GM12874 (cell line): Measurements from ENCODE around the gene CPA2.

ENCODE experiments used
- TF ChIP-seq, protein P1 (sequence below): IDR thresholded peaks from 2 replicates; pipeline ENCODE4 v1.5.1; 2011; ENCODE audit warnings: low read depth, mild to moderate bottlenecking, control low read depth, low read length, moderate library complexity; ENCODE audit not compliant: insufficient read depth

Gene CPA2

DNA sequence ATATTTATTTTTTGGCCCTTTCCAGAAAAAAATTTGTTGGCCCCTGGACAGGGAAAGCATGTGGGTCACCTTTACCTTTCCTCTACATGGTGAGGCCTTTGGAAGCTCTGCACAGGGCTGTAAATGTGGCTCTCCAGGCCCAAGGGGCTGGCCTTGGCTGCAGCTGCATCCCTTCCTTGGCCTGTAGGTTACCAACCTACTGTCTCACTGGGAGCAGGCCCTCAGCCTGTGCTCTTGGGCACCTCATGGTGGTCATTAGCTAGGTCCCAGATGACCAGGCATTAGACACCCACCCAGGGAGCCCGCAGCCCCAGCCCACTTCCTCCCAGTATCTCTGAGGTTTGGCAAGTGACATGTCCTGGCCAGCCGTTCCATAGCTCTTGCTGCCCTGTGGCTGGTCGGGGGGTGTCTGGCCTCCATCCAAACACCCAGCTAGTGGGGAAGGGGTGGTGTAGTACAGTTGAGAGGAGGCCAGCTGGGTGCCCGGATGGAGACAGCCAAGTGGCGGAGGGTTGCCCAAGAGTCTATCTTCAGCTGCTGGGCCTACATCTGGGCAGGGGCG lies 70.8 kb downstream of the CPA2 start:
- TF ChIP-seq, protein P1, sequence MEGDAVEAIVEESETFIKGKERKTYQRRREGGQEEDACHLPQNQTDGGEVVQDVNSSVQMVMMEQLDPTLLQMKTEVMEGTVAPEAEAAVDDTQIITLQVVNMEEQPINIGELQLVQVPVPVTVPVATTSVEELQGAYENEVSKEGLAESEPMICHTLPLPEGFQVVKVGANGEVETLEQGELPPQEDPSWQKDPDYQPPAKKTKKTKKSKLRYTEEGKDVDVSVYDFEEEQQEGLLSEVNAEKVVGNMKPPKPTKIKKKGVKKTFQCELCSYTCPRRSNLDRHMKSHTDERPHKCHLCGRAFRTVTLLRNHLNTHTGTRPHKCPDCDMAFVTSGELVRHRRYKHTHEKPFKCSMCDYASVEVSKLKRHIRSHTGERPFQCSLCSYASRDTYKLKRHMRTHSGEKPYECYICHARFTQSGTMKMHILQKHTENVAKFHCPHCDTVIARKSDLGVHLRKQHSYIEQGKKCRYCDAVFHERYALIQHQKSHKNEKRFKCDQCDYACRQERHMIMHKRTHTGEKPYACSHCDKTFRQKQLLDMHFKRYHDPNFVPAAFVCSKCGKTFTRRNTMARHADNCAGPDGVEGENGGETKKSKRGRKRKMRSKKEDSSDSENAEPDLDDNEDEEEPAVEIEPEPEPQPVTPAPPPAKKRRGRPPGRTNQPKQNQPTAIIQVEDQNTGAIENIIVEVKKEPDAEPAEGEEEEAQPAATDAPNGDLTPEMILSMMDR: no peak

DNA sequence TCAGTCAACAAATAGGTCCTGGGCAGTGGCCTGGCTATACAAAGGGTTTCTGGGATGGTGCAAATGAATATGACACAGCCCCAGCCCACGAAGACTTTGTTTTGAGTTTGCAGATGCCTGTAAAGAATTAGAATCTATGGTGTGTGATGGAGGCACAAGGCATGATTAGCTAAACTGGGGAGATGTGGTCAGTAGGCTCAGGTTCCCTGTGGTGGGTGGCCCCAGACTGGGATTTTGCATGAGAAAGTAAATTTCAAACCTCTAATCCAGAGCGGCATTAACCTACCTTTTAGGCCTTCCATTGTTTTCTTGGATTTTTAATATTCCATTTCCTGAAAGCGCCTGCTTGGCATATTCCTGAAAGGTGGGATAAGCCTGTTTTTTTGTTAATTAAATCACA lies 71.6 kb downstream of the CPA2 start:
- TF ChIP-seq, protein P1: no peak
